Left forelimb (tissue), 1 donor: Measurements from ENCODE around the gene ZNF492.
A peak's percentile ranks its signal among the peaks of the same experiment; 100 is the strongest.

Experiments used
- DNase-seq: peaks from one replicate; pipeline ENCODE4 v3.0.0-alpha.2; 2018; ENCODE audit warnings: low spot score

The ZNF492 gene

GRCh38 chr19:22633706-22634449 lies at the start of gene ZNF492:
ZNF492 (plus strand) TSS chr19:22634324; CDS start chr19:22653400, 19,076 bp downstream.
- peak; percentile 95 for DNase-seq

GRCh38 chr19:22595422-22595821 lies 38.7 kb upstream of the ZNF492 start:
- DNase-seq, result no peak

- DNase-seq, result no peak
Observed at GRCh38 chr19:22595918-22596341, 38.2 kb upstream of the ZNF492 start.

- peak; percentile 20 for DNase-seq
Observed at GRCh38 chr19:22600690-22601648, 33.2 kb upstream of the ZNF492 start.

GRCh38 chr19:22601906-22602630 lies 32.1 kb upstream of the ZNF492 start:
- DNase-seq, result peak; percentile 49

- DNase-seq, result peak; percentile 33
Observed at GRCh38 chr19:22602631-22603272, 31.4 kb upstream of the ZNF492 start.

- peak; percentile 26 for DNase-seq
Observed at GRCh38 chr19:22603518-22604440, 30.3 kb upstream of the ZNF492 start.

- peak; percentile 28 for DNase-seq
Observed at GRCh38 chr19:22604571-22605274, 29.4 kb upstream of the ZNF492 start.

GRCh38 chr19:22605275-22606211 lies 28.6 kb upstream of the ZNF492 start:
- peak; percentile 46 for DNase-seq

GRCh38 chr19:22606212-22606553 lies 27.9 kb upstream of the ZNF492 start:
- peak; percentile 28 for DNase-seq

- peak; percentile 55 for DNase-seq
Observed at GRCh38 chr19:22606954-22607652, 27.0 kb upstream of the ZNF492 start.

GRCh38 chr19:22607653-22608430 lies 26.3 kb upstream of the ZNF492 start:
- DNase-seq, result peak; percentile 45

GRCh38 chr19:22608441-22608840 lies 25.7 kb upstream of the ZNF492 start:
- peak; percentile 36 for DNase-seq

- peak; percentile 28 for DNase-seq
Observed at GRCh38 chr19:22609630-22610029, 24.5 kb upstream of the ZNF492 start.

GRCh38 chr19:22610121-22610520 lies 24.0 kb upstream of the ZNF492 start:
- peak; percentile 17 for DNase-seq

- DNase-seq, result no peak
Observed at GRCh38 chr19:22612316-22612715, 21.8 kb upstream of the ZNF492 start.

GRCh38 chr19:22616659-22617058 lies 17.5 kb upstream of the ZNF492 start:
- DNase-seq, result no peak
